ENCODE measurements around the gene SMARCD3. TPM values are rescaled to one million over a fixed set of nuclear protein-coding genes. Genes with fewer than 3 reads are reported as not detected.

Gene SMARCD3
- total RNA-seq, 2 experiments from 2014 or later: 1.5 to 1.9 TPM

- POLR2A ChIA-PET: interaction anchor here (0.9 kb wide), 1 partner anchor 25 kb away, joined by 3 read pairs; no protein-coding TSS in a partner anchor
- BruUV-seq (replicated peaks): no TSS peak
- Histone ChIP-seq H3K4me3 (ENCODE audit: low read depth, low read length, poor library complexity, severe bottlenecking) (peak overlapping the region; percentile 60), H3K79me2 (ENCODE audit: insufficient read depth, low read depth, low read length) (no peaks in the 10 kb centered on the region), H2AFZ (ENCODE audit: low read length) (peak overlapping the region; percentile 57; the same call in 1 of the 2 replicates), H4K20me1 (ENCODE audit: insufficient read depth, low read length) (peaks cover 6% of the 10 kb centered on the region; the same call in 1 of the 2 replicates), H3K36me3 (ENCODE audit: insufficient read depth, low read length) (no peaks in the 10 kb centered on the region), H3K27ac (ENCODE audit: low read depth, low read length, poor library complexity, severe bottlenecking) (no peak overlapping the region), H3K4me2 (ENCODE audit: low read length) (peak overlapping the region; percentile 74), H3K4me1 (ENCODE audit: insufficient read depth, low read length, poor library complexity, severe bottlenecking) (peaks cover 59% of the 10 kb centered on the region), H3K9me2 (ENCODE audit: insufficient read depth, low read length) (no peaks in the 10 kb centered on the region), H3K9me3 (ENCODE audit: low read length) (no peaks in the 10 kb centered on the region)
- CTCF ChIA-PET (ENCODE audit: unreplicated experiment): interaction anchor here (0.6 kb wide), 1 partner anchor 9 kb away, joined by 6 read pairs; no protein-coding TSS in a partner anchor
- TF ChIP-seq EZH2phosphoT487 (IDR thresholded peaks at IDR 0.05; ENCODE audit: borderline replicate concordance, low read depth, low read length): no peak
- TF ChIP-seq, protein P1, sequence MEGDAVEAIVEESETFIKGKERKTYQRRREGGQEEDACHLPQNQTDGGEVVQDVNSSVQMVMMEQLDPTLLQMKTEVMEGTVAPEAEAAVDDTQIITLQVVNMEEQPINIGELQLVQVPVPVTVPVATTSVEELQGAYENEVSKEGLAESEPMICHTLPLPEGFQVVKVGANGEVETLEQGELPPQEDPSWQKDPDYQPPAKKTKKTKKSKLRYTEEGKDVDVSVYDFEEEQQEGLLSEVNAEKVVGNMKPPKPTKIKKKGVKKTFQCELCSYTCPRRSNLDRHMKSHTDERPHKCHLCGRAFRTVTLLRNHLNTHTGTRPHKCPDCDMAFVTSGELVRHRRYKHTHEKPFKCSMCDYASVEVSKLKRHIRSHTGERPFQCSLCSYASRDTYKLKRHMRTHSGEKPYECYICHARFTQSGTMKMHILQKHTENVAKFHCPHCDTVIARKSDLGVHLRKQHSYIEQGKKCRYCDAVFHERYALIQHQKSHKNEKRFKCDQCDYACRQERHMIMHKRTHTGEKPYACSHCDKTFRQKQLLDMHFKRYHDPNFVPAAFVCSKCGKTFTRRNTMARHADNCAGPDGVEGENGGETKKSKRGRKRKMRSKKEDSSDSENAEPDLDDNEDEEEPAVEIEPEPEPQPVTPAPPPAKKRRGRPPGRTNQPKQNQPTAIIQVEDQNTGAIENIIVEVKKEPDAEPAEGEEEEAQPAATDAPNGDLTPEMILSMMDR (conservative IDR thresholded peaks at IDR 0.05; ENCODE audit: low read length): no peak
- intact Hi-C loops (cut with micrococcal nuclease; ENCODE audit: unreplicated experiment): no loop called here
- no peak for DNase-seq (ENCODE audit: low spot score)
These were observed 2.2 kb downstream of the SMARCD3 start for GRCh38 chr7:151246102-151246850.

GRCh38 chr7:151245360-151246101, 3.0 kb downstream of the SMARCD3 start:
- Histone ChIP-seq H3K4me1 (ENCODE audit: insufficient read depth, low read length, poor library complexity, severe bottlenecking) (peaks cover 51% of the 10 kb centered on the region), H3K9me3 (ENCODE audit: low read length) (no peaks in the 10 kb centered on the region), H3K27ac (ENCODE audit: low read depth, low read length, poor library complexity, severe bottlenecking) (no peak overlapping the region), H3K9me2 (ENCODE audit: insufficient read depth, low read length) (no peaks in the 10 kb centered on the region), H4K20me1 (ENCODE audit: insufficient read depth, low read length) (peaks cover 6% of the 10 kb centered on the region; the same call in 1 of the 2 replicates), H3K79me2 (ENCODE audit: insufficient read depth, low read depth, low read length) (no peaks in the 10 kb centered on the region), H3K4me2 (ENCODE audit: low read length) (peak overlapping the region; percentile 74), H3K36me3 (ENCODE audit: insufficient read depth, low read length) (no peaks in the 10 kb centered on the region), H3K4me3 (ENCODE audit: low read depth, low read length, poor library complexity, severe bottlenecking) (peak overlapping the region; percentile 60), H2AFZ (ENCODE audit: low read length) (peak overlapping the region; percentile 57)
- BruUV-seq (replicated peaks): no TSS peak
- ChIA-PET POLR2A (interaction anchor here (0.6 to 0.9 kb wide), 2 partner anchors 25 to 263 kb away, joined by 3 to 7 read pairs; no protein-coding TSS in a partner anchor), CTCF (ENCODE audit: unreplicated experiment) (interaction anchor here (0.6 kb wide), 1 partner anchor 9 kb away, joined by 6 read pairs; no protein-coding TSS in a partner anchor)
- TF ChIP-seq EZH2phosphoT487 (IDR thresholded peaks at IDR 0.05; ENCODE audit: borderline replicate concordance, low read depth, low read length): no peak
- TF ChIP-seq, protein P1 (conservative IDR thresholded peaks at IDR 0.05; ENCODE audit: low read length): peak; percentile 77
- peak; percentile 81 for DNase-seq (ENCODE audit: low spot score)
- intact Hi-C loops (cut with micrococcal nuclease; ENCODE audit: unreplicated experiment): loop anchor here (2.0 kb wide), 1 partner anchor 57 kb away; no protein-coding TSS in a partner anchor
